WTC11 (cell line): ENCODE measurements around the gene TMEM132E.

Source experiments
- ESRRA ChIP-seq: sonication (generic); formaldehyde crosslinking; IDR thresholded peaks from 2 replicates; pipeline ENCODE4 v1.8.1; 2022; ENCODE audit warnings: mild to moderate bottlenecking, missing genetic modification reagents, borderline replicate concordance
- FOXJ3 ChIP-seq: sonication (generic); formaldehyde crosslinking; IDR thresholded peaks from 2 replicates; pipeline ENCODE4 v1.9.0; 2021; ENCODE audit warnings: missing genetic modification reagents, mild to moderate bottlenecking, borderline replicate concordance
- IRF2 ChIP-seq: sonication (generic); formaldehyde crosslinking; IDR thresholded peaks from 2 replicates; pipeline ENCODE4 v1.8.0; 2022; ENCODE audit warnings: low read depth, missing genetic modification reagents, borderline replicate concordance
- JUN ChIP-seq: sonication (generic); formaldehyde crosslinking; IDR thresholded peaks from 2 replicates; pipeline ENCODE4 v1.8.0; 2023; ENCODE audit warnings: mild to moderate bottlenecking, missing genetic modification reagents
- SP1 ChIP-seq: sonication (generic); formaldehyde crosslinking; conservative IDR thresholded peaks from 2 replicates; pipeline ENCODE4 v1.8.1; 2022; ENCODE audit warnings: missing genetic modification reagents
- ZNF138 ChIP-seq: sonication (generic); formaldehyde crosslinking; conservative IDR thresholded peaks from 2 replicates; pipeline ENCODE4 v1.8.1; 2022; ENCODE audit warnings: mild to moderate bottlenecking, moderate library complexity, missing genetic modification reagents
- ZNF232 ChIP-seq: sonication (generic); formaldehyde crosslinking; IDR thresholded peaks from 2 replicates; pipeline ENCODE4 v1.8.0; 2022; ENCODE audit warnings: mild to moderate bottlenecking, missing genetic modification reagents
- TF ChIP-seq, protein P1 (sequence below): sonication (generic); formaldehyde crosslinking; IDR thresholded peaks from 2 replicates; pipeline ENCODE4 v1.8.1; 2023; ENCODE audit warnings: mild to moderate bottlenecking, missing genetic modification reagents, moderate library complexity
- TF ChIP-seq, protein P2 (sequence below): sonication (generic); formaldehyde crosslinking; conservative IDR thresholded peaks from 2 replicates; pipeline ENCODE4 v1.8.1; 2022; ENCODE audit warnings: mild to moderate bottlenecking, missing genetic modification reagents
- TF ChIP-seq, protein P3 (sequence below): sonication (generic); formaldehyde crosslinking; IDR thresholded peaks from 2 replicates; pipeline ENCODE4 v1.8.0; 2022; ENCODE audit warnings: mild to moderate bottlenecking, missing genetic modification reagents
- TF ChIP-seq, protein P4 (sequence below): fragments of 200-600 bp; IDR thresholded peaks from 2 replicates; pipeline ENCODE4 v1.8.0; 2022; ENCODE audit warnings: antibody characterized with exemption
- TF ChIP-seq, protein P5 (sequence below): sonication (generic); formaldehyde crosslinking; conservative IDR thresholded peaks from 2 replicates; pipeline ENCODE4 v1.8.1; 2023; ENCODE audit warnings: mild to moderate bottlenecking, low read depth, missing genetic modification reagents, moderate library complexity
- TF ChIP-seq, protein P6 (sequence below): sonication (generic); formaldehyde crosslinking; IDR thresholded peaks from 2 replicates; pipeline ENCODE4 v1.8.1; 2022; ENCODE audit warnings: mild to moderate bottlenecking, moderate library complexity, missing genetic modification reagents

DNA sequence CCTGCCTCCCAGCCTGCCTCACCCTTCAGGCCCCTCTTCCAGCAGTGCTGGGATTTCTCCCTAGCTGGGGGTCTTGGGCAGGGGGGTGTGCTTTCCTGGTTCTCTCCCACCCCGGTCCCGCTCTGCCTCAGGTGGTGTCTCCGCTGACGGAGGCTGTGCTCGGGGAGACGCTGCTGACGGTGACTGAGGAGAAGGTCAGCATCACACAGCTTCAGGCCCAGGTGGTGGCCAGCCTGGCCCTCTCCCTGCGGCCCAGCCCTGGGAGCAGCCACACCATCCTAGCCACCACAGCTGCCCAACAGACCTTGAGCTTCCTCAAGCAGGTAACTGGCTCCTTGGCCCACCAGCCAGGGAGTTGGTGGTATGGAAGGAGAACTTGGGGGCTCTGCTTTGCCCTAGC is 56.5 kb downstream of the TMEM132E start:
- TF ChIP-seq ESRRA (no peak), FOXJ3 (CRISPR knock-in tag) (no peak), ZNF232 (CRISPR knock-in tag) (no peak), IRF2 (no peak), SP1 (CRISPR knock-in tag) (no peak), JUN (CRISPR knock-in tag) (no peak), ZNF138 (CRISPR knock-in tag) (no peak)
- TF ChIP-seq, protein P1, sequence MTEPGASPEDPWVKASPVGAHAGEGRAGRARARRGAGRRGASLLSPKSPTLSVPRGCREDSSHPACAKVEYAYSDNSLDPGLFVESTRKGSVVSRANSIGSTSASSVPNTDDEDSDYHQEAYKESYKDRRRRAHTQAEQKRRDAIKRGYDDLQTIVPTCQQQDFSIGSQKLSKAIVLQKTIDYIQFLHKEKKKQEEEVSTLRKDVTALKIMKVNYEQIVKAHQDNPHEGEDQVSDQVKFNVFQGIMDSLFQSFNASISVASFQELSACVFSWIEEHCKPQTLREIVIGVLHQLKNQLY: no peak
- TF ChIP-seq, protein P2, sequence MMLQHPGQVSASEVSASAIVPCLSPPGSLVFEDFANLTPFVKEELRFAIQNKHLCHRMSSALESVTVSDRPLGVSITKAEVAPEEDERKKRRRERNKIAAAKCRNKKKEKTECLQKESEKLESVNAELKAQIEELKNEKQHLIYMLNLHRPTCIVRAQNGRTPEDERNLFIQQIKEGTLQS: no peak
- TF ChIP-seq, protein P3, sequence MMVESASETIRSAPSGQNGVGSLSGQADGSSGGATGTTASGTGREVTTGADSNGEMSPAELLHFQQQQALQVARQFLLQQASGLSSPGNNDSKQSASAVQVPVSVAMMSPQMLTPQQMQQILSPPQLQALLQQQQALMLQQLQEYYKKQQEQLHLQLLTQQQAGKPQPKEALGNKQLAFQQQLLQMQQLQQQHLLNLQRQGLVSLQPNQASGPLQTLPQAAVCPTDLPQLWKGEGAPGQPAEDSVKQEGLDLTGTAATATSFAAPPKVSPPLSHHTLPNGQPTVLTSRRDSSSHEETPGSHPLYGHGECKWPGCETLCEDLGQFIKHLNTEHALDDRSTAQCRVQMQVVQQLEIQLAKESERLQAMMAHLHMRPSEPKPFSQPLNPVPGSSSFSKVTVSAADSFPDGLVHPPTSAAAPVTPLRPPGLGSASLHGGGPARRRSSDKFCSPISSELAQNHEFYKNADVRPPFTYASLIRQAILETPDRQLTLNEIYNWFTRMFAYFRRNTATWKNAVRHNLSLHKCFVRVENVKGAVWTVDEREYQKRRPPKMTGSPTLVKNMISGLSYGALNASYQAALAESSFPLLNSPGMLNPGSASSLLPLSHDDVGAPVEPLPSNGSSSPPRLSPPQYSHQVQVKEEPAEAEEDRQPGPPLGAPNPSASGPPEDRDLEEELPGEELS: no peak
- TF ChIP-seq, protein P4, sequence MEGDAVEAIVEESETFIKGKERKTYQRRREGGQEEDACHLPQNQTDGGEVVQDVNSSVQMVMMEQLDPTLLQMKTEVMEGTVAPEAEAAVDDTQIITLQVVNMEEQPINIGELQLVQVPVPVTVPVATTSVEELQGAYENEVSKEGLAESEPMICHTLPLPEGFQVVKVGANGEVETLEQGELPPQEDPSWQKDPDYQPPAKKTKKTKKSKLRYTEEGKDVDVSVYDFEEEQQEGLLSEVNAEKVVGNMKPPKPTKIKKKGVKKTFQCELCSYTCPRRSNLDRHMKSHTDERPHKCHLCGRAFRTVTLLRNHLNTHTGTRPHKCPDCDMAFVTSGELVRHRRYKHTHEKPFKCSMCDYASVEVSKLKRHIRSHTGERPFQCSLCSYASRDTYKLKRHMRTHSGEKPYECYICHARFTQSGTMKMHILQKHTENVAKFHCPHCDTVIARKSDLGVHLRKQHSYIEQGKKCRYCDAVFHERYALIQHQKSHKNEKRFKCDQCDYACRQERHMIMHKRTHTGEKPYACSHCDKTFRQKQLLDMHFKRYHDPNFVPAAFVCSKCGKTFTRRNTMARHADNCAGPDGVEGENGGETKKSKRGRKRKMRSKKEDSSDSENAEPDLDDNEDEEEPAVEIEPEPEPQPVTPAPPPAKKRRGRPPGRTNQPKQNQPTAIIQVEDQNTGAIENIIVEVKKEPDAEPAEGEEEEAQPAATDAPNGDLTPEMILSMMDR: no peak
- TF ChIP-seq, protein P5, sequence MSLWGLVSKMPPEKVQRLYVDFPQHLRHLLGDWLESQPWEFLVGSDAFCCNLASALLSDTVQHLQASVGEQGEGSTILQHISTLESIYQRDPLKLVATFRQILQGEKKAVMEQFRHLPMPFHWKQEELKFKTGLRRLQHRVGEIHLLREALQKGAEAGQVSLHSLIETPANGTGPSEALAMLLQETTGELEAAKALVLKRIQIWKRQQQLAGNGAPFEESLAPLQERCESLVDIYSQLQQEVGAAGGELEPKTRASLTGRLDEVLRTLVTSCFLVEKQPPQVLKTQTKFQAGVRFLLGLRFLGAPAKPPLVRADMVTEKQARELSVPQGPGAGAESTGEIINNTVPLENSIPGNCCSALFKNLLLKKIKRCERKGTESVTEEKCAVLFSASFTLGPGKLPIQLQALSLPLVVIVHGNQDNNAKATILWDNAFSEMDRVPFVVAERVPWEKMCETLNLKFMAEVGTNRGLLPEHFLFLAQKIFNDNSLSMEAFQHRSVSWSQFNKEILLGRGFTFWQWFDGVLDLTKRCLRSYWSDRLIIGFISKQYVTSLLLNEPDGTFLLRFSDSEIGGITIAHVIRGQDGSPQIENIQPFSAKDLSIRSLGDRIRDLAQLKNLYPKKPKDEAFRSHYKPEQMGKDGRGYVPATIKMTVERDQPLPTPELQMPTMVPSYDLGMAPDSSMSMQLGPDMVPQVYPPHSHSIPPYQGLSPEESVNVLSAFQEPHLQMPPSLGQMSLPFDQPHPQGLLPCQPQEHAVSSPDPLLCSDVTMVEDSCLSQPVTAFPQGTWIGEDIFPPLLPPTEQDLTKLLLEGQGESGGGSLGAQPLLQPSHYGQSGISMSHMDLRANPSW (CRISPR knock-in tag): no peak
- TF ChIP-seq, protein P6, sequence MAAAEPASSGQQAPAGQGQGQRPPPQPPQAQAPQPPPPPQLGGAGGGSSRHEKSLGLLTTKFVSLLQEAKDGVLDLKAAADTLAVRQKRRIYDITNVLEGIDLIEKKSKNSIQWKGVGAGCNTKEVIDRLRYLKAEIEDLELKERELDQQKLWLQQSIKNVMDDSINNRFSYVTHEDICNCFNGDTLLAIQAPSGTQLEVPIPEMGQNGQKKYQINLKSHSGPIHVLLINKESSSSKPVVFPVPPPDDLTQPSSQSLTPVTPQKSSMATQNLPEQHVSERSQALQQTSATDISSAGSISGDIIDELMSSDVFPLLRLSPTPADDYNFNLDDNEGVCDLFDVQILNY: no peak
